Upper lobe of left lung (tissue), 6 donors: ENCODE data around the gene YPEL3. TPM values are rescaled to one million over a fixed set of nuclear protein-coding genes. Genes with fewer than 3 reads are reported as not detected.
A peak's percentile ranks its signal among the peaks of the same experiment; 100 is the strongest.

ENCODE experiments used
- ATAC-seq, 2 donors: fragments of 200-7000 bp; cut with Tn5 transposase; one replicate each; pipeline ENCODE4 v1.9.1; 2022; ENCODE audit warnings: mild to moderate bottlenecking in 2 of 2, moderate library complexity in 2 of 2; ENCODE audit not compliant: low FRiP score in 2 of 2
- DNase-seq, 2 donors: peaks; one replicate each; pipeline ENCODE4 v3.0.0-alpha.2; 2019 to 2020
- H3K27ac ChIP-seq, 4 donors: fragments of 200-600 bp; sonication (generic); one replicate each; pipeline ENCODE4 v1.5.1; 2016 to 2019
- H3K27me3 ChIP-seq, 4 donors: fragments of 200-600 bp; sonication (generic); one replicate each; pipeline ENCODE4 v1.5.1; 2017 to 2019
- H3K36me3 ChIP-seq, 4 donors: fragments of 200-600 bp; sonication (generic); one replicate each; pipeline ENCODE4 v1.5.1; 2016 to 2019
- H3K4me1 ChIP-seq, 4 donors: fragments of 200-600 bp; sonication (generic); one replicate each; pipeline ENCODE4 v1.5.1; 2018 to 2019
- H3K4me3 ChIP-seq, 4 donors: fragments of 200-600 bp; sonication (generic); one replicate each; pipeline ENCODE4 v1.5.1; 2017 to 2019; ENCODE audit warnings: mild to moderate bottlenecking in 2 of 4, moderate library complexity in 1 of 4
- H3K9me3 ChIP-seq, 4 donors: fragments of 200-600 bp; sonication (generic); one replicate each; pipeline ENCODE4 v1.5.1; 2018 to 2019
- EP300 ChIP-seq, 4 donors: sonication (generic); formaldehyde crosslinking; IDR thresholded peaks; one replicate each; pipeline ENCODE4 v1.5.1; 2017; ENCODE audit warnings: antibody characterized with exemption in 4 of 4, control low read depth in 2 of 4
- POLR2A ChIP-seq, 4 donors: fragments of 450-650 bp; IDR thresholded peaks; one replicate each; pipeline ENCODE4 v1.5.1; 2016 to 2017; ENCODE audit warnings: antibody characterized with exemption in 4 of 4, mild to moderate bottlenecking in 2 of 4
- POLR2AphosphoS5 ChIP-seq, 2 donors: sonication (generic); formaldehyde crosslinking; IDR thresholded peaks; one replicate each; pipeline ENCODE4 v1.5.1; 2017; ENCODE audit warnings: antibody characterized with exemption in 2 of 2
- WGBS, 2 donors: methylation state at CpG; one replicate each; pipeline ENCODE4 v1.1.5; 2017 to 2018; 5-methylcytosine and 5-hydroxymethylcytosine counted together
- total RNA-seq, 6 donors: library from RNA; depleted of rRNA in 4 of 6; stranded (reverse); fragments of >200 nt in 4 of 6; gene quantifications; one replicate each; pipeline versions ENCODE4 v1.1.0 to v1.2.1, GENCODE V29; 2016 to 2021
- TF ChIP-seq, protein P1 (sequence below), 6 experiments: fragments of 450-650 bp in 4 of 6; fragments of 200-600 bp in 2 of 6; sonication (generic) in 2 of 6; IDR thresholded peaks; one replicate each; pipeline ENCODE4 v1.5.1; 2016 to 2019; ENCODE audit warnings: antibody characterized with exemption in 6 of 6
- donor health status: DM: no; HTN: no; CAD: no; lungs with moderate emphysema.
- donor health status: DM: no; HTN: yes; CAD: no; lungs with severe emphysema.

YPEL3 gene
- total RNA-seq, 6 donors from 2014 or later: 81.5 to 228 (median 116) TPM

DNA sequence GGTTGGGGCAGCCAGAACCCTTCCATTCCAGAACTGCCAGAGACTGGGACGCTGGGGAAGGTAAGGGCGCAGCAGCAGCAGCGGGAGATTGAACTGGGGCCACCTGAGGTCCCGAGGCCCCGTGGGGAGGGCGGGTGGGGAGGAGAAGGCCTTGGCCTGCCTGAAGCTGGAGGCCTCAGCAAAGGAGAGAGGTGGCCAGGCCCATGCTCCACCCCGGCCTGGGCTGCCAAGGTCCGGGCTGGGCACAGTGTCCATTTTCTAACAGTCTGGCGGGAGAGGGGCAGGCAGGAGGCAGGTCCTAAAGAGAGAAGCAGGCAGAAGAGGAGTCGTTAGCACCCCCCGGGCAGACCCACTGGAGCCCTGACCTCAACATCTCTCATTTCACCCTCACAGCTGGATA is 18.4 kb upstream of the YPEL3 start:
- H3K9me3 ChIP-seq: no peaks in the 10 kb centered on the region
- WGBS, 2 donors: 66 to 94% methylated on average over 9 of the region's 11 CpGs
- H3K4me1 ChIP-seq: peaks cover 9 to 32% (median 15%) of the 10 kb centered on the region in 4 donors
- no peaks in the 10 kb centered on the region for H3K27me3 ChIP-seq
- H3K27ac ChIP-seq: peak overlapping the region in 3 of 4 donors; percentile 30 to 67 (median 66)
- ATAC-seq (no peak), DNase-seq (no peak)
- no peak for TF ChIP-seq EP300 (IDR thresholded peaks at IDR 0.05)
- TF ChIP-seq POLR2A (IDR thresholded peaks at IDR 0.05): no peak
- no peak for TF ChIP-seq POLR2AphosphoS5 (IDR thresholded peaks at IDR 0.05)
- TF ChIP-seq, protein P1, sequence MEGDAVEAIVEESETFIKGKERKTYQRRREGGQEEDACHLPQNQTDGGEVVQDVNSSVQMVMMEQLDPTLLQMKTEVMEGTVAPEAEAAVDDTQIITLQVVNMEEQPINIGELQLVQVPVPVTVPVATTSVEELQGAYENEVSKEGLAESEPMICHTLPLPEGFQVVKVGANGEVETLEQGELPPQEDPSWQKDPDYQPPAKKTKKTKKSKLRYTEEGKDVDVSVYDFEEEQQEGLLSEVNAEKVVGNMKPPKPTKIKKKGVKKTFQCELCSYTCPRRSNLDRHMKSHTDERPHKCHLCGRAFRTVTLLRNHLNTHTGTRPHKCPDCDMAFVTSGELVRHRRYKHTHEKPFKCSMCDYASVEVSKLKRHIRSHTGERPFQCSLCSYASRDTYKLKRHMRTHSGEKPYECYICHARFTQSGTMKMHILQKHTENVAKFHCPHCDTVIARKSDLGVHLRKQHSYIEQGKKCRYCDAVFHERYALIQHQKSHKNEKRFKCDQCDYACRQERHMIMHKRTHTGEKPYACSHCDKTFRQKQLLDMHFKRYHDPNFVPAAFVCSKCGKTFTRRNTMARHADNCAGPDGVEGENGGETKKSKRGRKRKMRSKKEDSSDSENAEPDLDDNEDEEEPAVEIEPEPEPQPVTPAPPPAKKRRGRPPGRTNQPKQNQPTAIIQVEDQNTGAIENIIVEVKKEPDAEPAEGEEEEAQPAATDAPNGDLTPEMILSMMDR (IDR thresholded peaks at IDR 0.05): no peak
- no peak overlapping the region for H3K4me3 ChIP-seq
- peaks cover 10 to 97% (median 62%) of the 10 kb centered on the region in 4 donors for H3K36me3 ChIP-seq

- Histone ChIP-seq H3K27me3 (no peaks in the 10 kb centered on the region), H3K27ac (peak overlapping the region in 3 of 4 donors; percentile 21 to 67 (median 66)), H3K36me3 (peaks cover 10 to 96% (median 63%) of the 10 kb centered on the region in 4 donors), H3K4me1 (peaks cover 9 to 32% (median 15%) of the 10 kb centered on the region in 4 donors), H3K4me3 (no peak overlapping the region), H3K9me3 (no peaks in the 10 kb centered on the region)
- DNase-seq (peak in 1 of 2 donors; percentile 64), ATAC-seq (peak in 1 of 2 donors; percentile 2)
- WGBS, 2 donors: 89% methylated on average over 6 to 20 of the region's 20 CpGs
- TF ChIP-seq POLR2AphosphoS5 (IDR thresholded peaks at IDR 0.05) (no peak), EP300 (IDR thresholded peaks at IDR 0.05) (no peak), POLR2A (IDR thresholded peaks at IDR 0.05) (no peak)
- TF ChIP-seq, protein P1 (IDR thresholded peaks at IDR 0.05): no peak
Observed at GRCh38 chr16:30113711-30114333, 17.8 kb upstream of the YPEL3 start.

- TF ChIP-seq, protein P1 (IDR thresholded peaks at IDR 0.05): no peak
- no peak for TF ChIP-seq POLR2AphosphoS5 (IDR thresholded peaks at IDR 0.05)
- TF ChIP-seq POLR2A (IDR thresholded peaks at IDR 0.05): no peak
- no peak for TF ChIP-seq EP300 (IDR thresholded peaks at IDR 0.05)
- no peaks in the 10 kb centered on the region for H3K9me3 ChIP-seq
- H3K4me1 ChIP-seq: peaks cover 9 to 32% (median 15%) of the 10 kb centered on the region in 4 donors
- 84 to 96% methylated on average over 12 to 20 of the region's 20 CpGs for WGBS, 2 donors
- H3K27ac ChIP-seq: peak within 1 kb of the TSS in 3 of 4 donors; percentile 33 to 67 (median 66)
- peak; percentile 48 to 74 for DNase-seq
- H3K27me3 ChIP-seq: no peaks in the 10 kb centered on the region
- H3K36me3 ChIP-seq: peaks cover 10 to 94% (median 64%) of the 10 kb centered on the region in 4 donors
- ATAC-seq: peak in 1 of 2 donors; percentile 51
- no peak within 1 kb of the TSS for H3K4me3 ChIP-seq
Observed at GRCh38 chr16:30113031-30113710, 17.2 kb upstream of the YPEL3 start, which contains the start of gene GDPD3. Gene GDPD3 (minus strand): TSS chr16:30113537. CDS start chr16:30113478, 59 bp downstream.

- peak overlapping the region in 1 of 4 donors; percentile 33 for H3K27ac ChIP-seq
Observed at GRCh38 chr16:30112197-30113030, 16.4 kb upstream of the YPEL3 start.

More at GRCh38 chr16:30112197-30113030, 16.4 kb upstream of the YPEL3 start:
- no peaks in the 10 kb centered on the region for H3K9me3 ChIP-seq
- peaks cover 9 to 32% (median 15%) of the 10 kb centered on the region in 4 donors for H3K4me1 ChIP-seq
- WGBS, 2 donors: 85 to 88% methylated on average over 25 to 29 of the region's 29 CpGs
- peak; percentile 62 to 87 for DNase-seq
- TF ChIP-seq, protein P1 (IDR thresholded peaks at IDR 0.05): peak; percentile 55 to 80 (median 72)
- TF ChIP-seq POLR2AphosphoS5 (IDR thresholded peaks at IDR 0.05): no peak
- H3K4me3 ChIP-seq: no peak overlapping the region
- no peaks in the 10 kb centered on the region for H3K27me3 ChIP-seq
- peaks cover 3 to 94% (median 64%) of the 10 kb centered on the region in 4 donors for H3K36me3 ChIP-seq
- ATAC-seq: peak; percentile 44 to 69
